ENCODE data around the gene SCN4A. TPM values are rescaled to one million over a fixed set of nuclear protein-coding genes. Genes with fewer than 3 reads are reported as not detected.
"Not testable (repeated sequence)": the region's sequence is repeated elsewhere in the genome, so short reads cannot be mapped to it uniquely, and the experiment has no call there.

Gene SCN4A
- total RNA-seq, 3 donors from 2014 or later = 1.0 to 16.7 (median 10.2) TPM

DNA sequence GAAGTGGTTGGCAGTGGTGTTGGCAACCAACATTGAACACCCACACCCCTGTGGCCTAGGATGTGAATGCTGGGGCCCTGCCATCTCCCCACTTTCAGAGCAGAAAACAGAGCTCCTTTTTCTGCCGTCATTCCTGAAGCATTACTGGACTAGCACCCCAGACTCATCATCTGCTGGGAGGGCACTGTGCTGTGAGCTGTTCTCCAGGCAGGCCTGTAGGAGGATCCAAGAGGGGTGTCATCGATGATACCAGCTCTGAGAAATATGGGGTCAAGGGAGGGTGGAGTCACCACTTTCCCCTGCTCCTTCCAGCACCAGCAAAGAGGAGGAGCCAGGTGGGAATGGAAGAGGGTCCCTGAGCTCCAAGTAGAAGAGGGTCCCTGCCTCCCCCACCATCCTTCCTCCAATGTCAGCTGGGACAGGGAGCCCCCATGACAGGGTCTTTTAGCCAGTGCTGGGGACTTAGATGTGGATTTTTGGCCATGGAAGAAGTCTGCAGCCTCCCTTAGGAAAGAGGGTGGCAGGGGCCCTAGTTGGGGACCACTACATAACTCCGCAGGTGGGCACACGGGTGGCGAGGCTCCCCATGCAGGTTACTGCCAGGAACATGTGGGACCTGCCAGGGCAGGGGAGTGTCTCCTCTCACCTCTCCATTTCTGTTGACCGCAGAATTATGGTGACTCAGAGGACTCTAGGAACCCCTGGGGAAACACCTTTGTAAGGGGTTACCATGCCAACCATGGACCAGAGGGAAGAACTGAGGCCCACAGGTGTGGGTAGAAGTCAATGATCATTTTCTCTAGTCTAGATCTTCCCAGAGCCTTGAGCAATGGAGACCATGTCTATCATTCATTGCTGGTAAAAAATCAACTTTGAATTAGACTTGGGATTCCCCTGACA is 73.6 kb downstream of the SCN4A start:
- H3K4me3 ChIP-seq; H3K4me1 ChIP-seq; intact Hi-C loops (cut with DNase I; ENCODE audit: low total_unique reads); H3K27ac ChIP-seq; DNase-seq (ENCODE audit: low spot score in 2 of 2); H3K9me3 ChIP-seq; H3K27me3 ChIP-seq; H3K36me3 ChIP-seq: not testable (repeated sequence)

GRCh38 chr17:63896524-63897354 is 76.0 kb downstream of the SCN4A start, which contains the start of gene CSH1:
CSH1 (minus strand) TSS chr17:63896574; CDS start chr17:63896511, 63 bp downstream.
- DNase-seq (ENCODE audit: low spot score in 2 of 2); intact Hi-C loops (cut with DNase I; ENCODE audit: low total_unique reads); H3K9me3 ChIP-seq; H3K27ac ChIP-seq; H3K4me1 ChIP-seq; H3K4me3 ChIP-seq; H3K36me3 ChIP-seq; H3K27me3 ChIP-seq: not testable (repeated sequence)

- H3K4me1 ChIP-seq; H3K4me3 ChIP-seq; H3K9me3 ChIP-seq; H3K27me3 ChIP-seq; H3K36me3 ChIP-seq; intact Hi-C loops (cut with DNase I; ENCODE audit: low total_unique reads); H3K27ac ChIP-seq; DNase-seq (ENCODE audit: low spot score in 2 of 2): not testable (repeated sequence)
These were observed 77.9 kb downstream of the SCN4A start for GRCh38 chr17:63894821-63895220.

DNA sequence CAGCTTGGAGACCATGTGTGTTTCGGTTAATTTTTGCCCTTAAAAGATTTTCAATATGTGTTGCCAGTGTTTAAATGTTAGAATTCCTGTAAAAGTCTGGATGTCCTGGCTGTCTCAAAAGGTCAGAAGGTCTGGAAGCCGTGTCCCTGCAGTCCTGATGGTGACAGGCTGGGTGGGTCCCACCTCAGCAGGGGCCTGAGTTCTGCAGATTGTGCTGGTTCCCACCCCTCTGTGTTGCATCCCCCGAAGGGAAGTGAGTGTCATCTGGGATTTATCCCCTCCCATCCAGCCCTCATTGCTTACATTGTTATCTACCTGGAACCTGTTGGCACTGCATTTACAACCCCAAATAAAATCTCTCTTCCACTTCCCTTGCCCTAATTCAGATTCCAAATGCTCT is 78.7 kb downstream of the SCN4A start:
- H3K27ac ChIP-seq; intact Hi-C loops (cut with DNase I; ENCODE audit: low total_unique reads); DNase-seq (ENCODE audit: low spot score in 2 of 2); H3K36me3 ChIP-seq; H3K4me1 ChIP-seq; H3K9me3 ChIP-seq; H3K4me3 ChIP-seq; H3K27me3 ChIP-seq: not testable (repeated sequence)

DNA sequence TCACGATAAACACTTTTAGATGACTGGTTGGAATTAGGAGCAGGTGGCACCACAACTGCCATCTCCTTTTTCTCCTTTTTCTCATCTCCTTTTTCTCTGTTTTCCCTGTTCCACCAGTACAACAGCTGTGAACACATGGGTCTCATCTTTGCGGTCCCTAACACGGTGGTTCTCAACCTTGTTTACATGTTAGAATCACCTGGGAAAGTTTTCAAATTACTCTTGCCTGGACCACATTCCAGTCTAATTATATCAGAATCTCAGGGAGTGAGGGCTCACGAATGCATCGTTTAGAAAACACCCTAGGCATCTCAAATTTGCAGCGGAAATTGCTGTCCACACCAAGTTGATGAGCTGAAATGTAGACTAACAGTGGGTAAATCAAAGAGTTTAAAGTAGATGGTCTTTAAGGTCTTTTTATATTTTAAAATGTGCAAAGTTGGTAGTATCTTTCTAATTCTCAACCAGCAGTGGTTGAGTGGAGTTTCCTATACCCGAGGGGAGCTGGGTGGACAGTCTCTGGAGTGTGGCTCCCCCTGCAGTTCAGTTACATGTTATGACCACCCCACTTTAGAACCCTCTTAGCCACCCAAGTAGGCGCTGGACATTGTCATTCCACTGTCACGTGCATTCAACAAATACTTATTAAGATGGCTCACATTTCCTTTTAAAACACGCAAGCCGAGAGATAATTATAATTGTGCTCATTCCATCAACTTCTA is 80.2 kb downstream of the SCN4A start:
- H3K4me3 ChIP-seq; H3K27me3 ChIP-seq; intact Hi-C loops (cut with DNase I; ENCODE audit: low total_unique reads); H3K36me3 ChIP-seq; H3K27ac ChIP-seq; DNase-seq (ENCODE audit: low spot score in 2 of 2); H3K9me3 ChIP-seq; H3K4me1 ChIP-seq: not testable (repeated sequence)

GRCh38 chr17:63889026-63889848 is 83.5 kb downstream of the SCN4A start:
- H3K4me3 ChIP-seq; H3K36me3 ChIP-seq; H3K27me3 ChIP-seq; H3K9me3 ChIP-seq; H3K4me1 ChIP-seq; DNase-seq (ENCODE audit: low spot score in 2 of 2); H3K27ac ChIP-seq; intact Hi-C loops (cut with DNase I; ENCODE audit: low total_unique reads): not testable (repeated sequence)
- TF ChIP-seq CTCF (IDR thresholded peaks at IDR 0.05) = peak in 2 of 3 donors; percentile 15 to 18

Other genes with a start within 250 kb of the SCN4A start
- 10 to 100 TPM; 25.9 to 33.8 (median 26.2) TPM for gene STRADA, start 231.1 kb downstream of the SCN4A start, total RNA-seq
- 10 to 100 TPM; 54.1 to 89.5 (median 81.7) TPM for gene CCDC47, start 199.3 kb downstream of the SCN4A start, total RNA-seq
- gene DDX42, start 198.7 kb downstream of the SCN4A start, total RNA-seq = 100 to 1,000 TPM; 131 to 139 (median 139) TPM
- 100 to 1,000 TPM in 2 of 3 donors, 10 to 100 TPM in 1; 98.3 to 110 (median 104) TPM for gene PSMC5, start 145.5 kb downstream of the SCN4A start, total RNA-seq
- gene FTSJ3, start 145.3 kb downstream of the SCN4A start, total RNA-seq = 10 to 100 TPM; 55.4 to 78.7 (median 59.1) TPM
- 100 to 1,000 TPM; 142 to 210 (median 192) TPM for gene SMARCD2, start 130.2 kb downstream of the SCN4A start, total RNA-seq
- not detected for gene CSH2, start 99.2 kb downstream of the SCN4A start, total RNA-seq
- not detected for gene GH2, start 91.0 kb downstream of the SCN4A start, total RNA-seq
- not detected for gene CSH1, start 76.3 kb downstream of the SCN4A start, total RNA-seq
- gene CSHL1, start 61.7 kb downstream of the SCN4A start, total RNA-seq = not detected
- not detected for gene GH1, start 54.1 kb downstream of the SCN4A start, total RNA-seq
- 1 to 10 TPM; 2.2 to 7.9 (median 3.4) TPM for gene CD79B, start 40.6 kb downstream of the SCN4A start, total RNA-seq
- gene PRR29, start 25.4 kb upstream of the SCN4A start, total RNA-seq = 1 to 10 TPM in 1 of 3 donors, under 1 TPM in 2; 0.15 to 1.3 (median 0.16) TPM
- 100 to 1,000 TPM in 1 of 3 donors, 10 to 100 TPM in 2; 26.1 to 106 (median 32.2) TPM for gene ICAM2, start 47.7 kb upstream of the SCN4A start, total RNA-seq
- 10 to 100 TPM; 13.1 to 40.8 (median 34.7) TPM for gene ERN1, start 157.2 kb upstream of the SCN4A start, total RNA-seq

Measured in breast epithelium (tissue), 4 donors.